Occipital lobe (tissue), 2 donors: ENCODE measurements around the gene DHRSX. TPM values are rescaled to one million over a fixed set of nuclear protein-coding genes. Genes with fewer than 3 reads are reported as not detected.
"Not testable (repeated sequence)": the region's sequence is repeated elsewhere in the genome, so short reads cannot be mapped to it uniquely, and the experiment has no call there.

ENCODE experiments used
- DNase-seq: peaks from one replicate; lab custom pipeline; 2025; lab: John Stamatoyannopoulos, UW
- total RNA-seq: library from RNA; depleted of rRNA; stranded (reverse); fragments of >200 nt; gene quantifications from one replicate; pipeline ENCODE4 v1.2.3, GENCODE V29; 2014

The DHRSX gene
- total RNA-seq, 1 donor from 2014 or later: 18.7 TPM

DNA sequence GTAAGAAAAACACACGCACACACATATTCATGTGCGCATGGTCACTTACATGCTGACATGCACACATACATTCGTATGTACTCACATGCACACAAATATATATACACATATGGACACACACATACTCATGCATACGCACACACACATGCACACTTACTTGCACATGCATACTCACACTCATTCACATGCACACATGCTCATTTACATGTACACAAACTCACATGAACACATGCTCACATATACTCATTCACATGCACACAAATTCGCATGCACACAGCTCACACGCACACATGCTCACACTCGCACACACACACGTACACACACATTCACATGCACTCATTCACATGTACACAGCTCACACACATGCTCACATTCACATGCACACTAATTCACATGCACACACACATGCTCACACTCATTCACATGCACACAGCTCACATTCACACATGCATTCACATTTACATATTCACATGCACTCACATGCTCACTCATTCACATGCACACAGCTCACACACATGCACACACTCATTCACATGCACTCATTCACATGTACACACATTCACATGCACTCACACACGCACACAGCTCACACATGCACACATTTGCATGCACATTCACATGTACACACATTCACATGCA is 276.1 kb downstream of the DHRSX start:
- DNase-seq: no peak

DNA sequence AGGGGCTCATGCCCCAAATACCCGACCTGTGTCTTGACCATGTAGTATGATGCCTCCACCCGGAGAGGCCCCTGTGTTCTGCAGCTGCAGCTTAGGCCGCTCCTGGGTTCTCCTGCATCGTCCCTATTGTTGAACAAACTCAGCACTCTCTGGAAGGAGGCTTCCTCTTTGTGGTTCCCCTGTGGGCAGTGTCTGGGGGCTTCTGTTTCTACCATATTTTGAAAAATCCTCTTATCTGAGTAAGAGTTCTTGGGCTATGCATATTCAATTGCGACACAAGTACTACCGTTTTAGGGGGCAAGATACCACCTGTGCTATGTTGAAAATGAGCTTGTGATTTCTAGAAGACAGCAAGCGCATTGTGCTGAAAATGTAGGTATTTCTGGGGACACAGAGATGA is 276.6 kb downstream of the DHRSX start:
- no peak for DNase-seq

DNA sequence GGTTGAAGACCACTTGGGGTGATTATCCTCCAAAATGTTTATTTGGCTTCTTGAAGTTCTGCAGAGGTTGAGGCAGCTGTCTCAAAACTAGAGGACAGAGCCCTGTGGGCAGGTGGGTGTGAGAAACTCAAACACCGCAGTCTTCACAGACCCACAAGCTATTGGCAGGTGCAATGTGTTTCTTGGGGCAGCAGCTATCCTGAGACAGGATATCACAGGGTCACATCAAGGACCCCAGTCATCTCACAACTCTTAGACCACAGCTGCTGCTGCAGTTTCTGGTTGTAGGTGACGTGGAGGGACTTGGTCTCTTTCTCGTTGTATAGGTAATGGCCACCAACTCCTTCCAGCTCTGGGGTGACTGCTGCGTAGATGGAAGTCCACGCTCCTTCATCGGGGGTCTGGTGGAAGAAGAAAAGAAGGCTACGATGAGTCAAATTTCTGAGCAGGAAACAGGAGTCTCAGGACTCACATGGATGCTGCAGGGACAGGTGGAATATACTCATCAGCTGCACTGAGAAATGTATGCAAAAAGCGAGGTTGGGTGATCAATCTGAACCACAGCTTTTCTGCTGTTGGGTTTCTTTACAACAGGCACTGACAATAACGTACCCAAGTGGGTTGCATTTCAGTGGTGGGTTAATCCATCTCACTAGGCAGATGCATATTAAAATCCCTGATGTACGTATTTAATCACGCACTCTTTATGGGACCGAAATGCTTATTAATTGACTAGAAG is 279.8 kb downstream of the DHRSX start:
- no peak for DNase-seq

DNA sequence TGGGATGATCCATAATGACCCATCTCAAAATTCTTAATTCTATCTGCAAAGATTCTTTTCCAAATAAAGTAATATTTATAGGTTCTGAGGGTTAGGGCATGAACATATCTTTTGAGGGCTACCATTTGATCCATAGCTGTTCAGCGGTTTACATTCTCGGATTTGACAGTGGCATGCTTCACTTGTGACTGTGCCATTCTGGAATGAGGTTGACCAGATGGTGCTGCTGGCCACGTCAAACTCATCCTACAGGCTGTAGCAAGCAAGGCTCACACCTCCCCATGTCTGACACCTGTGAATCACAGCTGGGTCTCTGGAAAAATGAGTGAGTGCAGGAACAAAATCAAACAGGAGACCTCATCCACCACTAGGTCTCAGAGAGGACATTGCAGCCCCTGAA is 280.5 kb downstream of the DHRSX start:
- DNase-seq: no peak

DNA sequence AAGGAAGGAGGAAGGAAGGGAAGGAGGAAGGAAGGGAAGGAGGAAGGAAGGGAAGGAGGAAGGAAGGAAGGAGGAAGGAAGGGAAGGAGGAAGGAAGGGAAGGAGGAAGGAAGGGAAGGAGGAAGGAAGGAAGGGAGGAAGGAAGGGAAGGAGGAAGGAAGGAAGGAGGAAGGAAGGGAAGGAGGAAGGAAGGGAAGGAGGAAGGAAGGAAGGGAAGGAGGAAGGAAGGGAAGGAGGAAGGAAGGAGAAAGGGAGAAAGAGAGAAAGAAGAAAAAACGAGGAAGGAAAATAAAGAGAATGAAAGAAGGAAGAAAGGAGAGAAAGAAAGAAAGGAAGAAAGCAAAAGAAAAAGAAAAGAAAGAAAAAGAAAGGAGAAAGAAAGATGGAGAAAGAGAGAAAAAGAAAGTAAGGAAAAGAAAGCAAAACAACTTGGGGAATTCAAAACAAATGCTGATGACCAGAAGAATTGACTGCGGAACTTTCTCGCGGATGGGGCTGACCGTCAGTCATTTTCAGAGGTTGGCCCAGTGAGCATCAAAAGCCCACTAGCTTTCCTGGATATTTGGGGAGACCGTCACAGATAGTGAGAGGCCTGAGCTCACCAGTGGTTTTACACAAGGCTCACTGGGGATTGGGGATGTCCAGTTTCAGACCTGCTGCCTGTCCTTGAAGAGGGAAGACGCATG is 286.5 kb downstream of the DHRSX start:
- not testable (repeated sequence) for DNase-seq

DNA sequence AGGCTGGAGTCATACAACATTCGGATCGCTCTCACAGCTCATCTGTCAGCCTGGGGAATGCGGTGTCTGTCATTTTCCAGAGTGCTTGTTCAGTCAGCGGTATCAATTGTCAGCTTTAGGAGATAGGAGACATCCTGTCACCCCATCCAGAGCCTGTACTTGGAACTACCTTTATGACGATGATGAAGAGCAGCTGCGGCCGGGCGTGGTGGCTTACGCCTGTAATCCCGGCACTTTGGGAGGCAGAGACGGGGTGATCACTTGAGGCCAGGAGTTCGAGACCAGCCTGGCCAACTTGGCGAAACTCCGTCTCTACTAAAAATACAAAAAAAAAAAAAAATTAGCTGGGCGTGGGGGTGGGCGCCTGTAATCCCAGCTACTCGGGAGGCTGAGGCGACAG is 289.1 kb downstream of the DHRSX start:
- not testable (repeated sequence) for DNase-seq

DNA sequence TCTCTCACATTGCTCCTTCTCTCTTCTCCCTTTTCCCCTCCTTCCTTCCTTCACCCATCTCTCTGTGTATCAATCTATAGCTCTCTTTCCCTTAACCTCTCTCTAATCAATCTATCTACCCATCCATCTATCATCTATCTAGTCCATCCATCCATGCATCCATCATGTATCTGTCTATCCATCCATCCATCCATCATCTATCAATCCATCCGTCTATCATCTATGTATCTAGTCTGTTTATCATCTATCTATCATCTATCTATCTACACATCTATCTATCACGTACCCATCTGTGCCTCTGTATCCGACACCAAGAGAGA is 307.5 kb downstream of the DHRSX start:
- no peak for DNase-seq

DNA sequence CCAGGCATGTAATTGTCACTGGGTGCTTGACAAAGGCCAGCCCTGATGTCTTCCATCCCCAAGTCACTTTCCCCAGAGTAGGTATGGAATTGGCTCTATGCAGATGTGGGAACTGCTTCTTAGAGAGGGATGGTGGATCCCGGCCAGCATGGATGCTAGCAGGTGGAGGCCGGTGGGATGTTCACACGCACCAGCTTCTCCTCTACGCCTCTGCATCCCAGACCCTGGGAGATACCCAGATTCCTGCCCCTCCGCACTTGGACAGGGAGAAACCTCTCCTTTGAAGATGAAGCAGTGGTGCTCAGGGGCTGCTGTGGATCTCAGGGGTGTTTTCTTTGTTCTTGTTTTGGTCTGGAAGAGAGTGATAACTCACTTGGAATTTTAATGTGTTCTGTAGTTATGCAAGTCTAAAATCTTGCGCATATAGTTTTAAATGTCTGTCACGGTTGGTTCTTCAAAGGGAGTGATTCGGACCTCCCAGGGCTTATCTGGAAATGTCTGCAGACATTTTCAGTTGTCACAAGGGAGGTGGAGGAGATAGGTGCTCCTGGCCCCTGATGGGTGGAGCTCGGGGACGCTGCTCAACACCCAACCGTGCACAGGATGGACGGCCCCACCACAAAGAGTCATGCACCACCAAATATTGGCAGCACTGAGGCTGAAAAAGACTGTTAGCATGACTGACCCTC is 308.0 kb downstream of the DHRSX start:
- DNase-seq: peak; percentile 8

DNA sequence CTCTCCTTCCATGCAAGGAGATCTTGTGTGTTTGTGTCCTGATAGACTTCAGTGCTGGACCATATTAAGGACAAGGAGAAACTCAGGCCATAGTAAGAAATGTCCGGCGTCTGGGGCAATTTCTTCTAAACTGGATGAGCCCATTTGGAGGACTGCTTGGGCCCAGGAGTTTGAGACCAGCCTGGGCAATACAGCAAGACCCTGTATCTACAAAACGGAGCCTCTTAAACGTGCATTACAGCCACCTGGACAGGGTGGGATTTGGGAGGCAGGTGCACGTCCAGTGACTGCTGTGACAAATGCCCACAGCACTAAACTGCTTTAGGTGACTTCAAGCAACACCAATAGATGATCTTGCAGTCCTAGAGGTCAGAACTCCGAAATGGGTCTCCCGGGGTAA is 311.9 kb downstream of the DHRSX start:
- DNase-seq: no peak

DNA sequence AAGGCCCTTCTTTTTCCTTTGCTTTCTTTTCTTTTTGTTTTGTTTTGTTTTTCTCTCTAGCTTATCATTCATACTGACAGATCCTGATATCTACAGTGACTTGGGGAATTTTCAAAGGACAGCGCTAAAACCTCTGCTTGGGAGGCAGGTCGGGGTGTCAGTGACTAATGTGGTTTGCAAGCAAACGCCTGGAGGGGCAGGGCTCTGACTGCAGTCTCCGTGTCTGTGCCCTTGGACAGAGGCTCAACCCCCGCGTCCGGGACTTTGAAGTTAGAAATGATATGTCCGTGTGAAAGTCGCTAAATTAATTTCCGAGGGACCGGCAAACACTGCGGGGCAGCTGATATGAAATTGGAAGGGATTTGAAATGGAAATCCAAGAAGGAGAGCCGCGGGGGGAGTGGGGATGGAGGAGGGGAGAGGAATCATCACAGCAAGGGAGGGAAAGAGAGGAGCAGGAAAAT is 312.4 kb downstream of the DHRSX start:
- no peak for DNase-seq

DNA sequence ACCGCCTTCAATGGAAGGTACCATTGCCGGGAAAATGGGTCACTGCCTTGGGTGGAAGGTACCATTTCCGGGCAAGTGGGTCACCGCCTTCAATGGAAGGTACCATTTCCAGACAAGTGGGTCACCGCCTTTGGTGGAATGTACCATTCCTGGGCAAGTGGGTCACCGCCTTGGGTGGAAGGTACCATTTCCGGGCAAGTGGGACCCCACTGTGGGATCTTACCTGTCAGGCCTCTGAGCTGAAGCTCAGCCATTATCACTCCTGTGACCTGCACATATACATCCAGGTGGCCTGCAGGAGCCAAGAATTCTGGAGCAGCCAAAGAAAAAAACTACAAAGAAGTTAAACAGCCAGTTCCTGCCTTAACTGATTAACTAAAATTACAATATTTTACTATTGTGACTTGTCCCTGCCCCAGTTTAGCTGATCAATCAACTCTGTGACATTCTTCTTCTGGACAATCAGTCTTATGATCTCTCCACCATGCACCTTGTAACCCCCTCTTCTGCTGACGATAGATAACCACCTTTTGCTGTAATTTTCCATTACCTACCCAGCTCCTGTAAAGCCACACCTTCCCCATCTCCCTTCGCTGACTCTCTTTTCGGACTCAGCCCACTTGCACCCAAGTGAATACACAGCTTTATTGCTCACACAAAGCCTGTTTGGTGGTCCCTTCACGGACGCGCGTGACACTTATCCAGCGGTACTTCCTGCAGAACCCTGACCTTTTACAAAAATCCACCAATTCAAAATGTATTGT is 313.2 kb downstream of the DHRSX start:
- no peak for DNase-seq

DNA sequence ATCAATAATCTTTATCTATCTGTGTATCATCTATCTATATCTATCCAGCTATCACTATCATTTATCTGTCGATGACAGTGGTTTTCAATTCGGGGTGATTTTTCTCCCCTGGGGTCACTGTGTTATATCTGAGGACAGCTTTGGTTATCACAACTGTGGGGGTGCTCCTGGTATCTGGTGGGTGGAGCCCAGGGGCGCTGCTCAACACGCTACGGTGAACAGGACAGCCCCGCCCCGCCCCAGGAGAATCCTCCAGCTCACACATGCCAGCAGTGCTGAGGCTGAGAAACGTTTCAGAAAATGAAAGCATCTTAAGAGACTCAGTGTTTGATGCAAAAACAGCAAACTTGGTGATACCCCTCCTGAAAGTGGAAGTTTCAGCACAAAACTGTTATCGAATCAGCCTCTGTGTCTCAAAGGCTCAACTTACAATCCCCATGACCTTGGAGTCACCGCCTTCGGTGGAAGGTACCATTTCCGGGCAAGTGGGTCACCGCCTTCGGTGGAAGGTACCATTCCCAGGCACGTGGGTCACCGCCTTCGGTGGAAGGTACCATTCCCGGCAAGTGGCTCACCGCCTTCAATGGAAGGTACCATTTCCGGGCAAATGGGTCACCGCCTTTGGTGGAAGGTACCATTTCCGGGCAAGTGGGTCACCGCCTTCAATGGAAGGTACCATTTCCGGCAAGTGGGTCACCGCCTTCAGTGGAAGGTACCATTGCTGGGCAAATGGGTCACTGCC is 315.3 kb downstream of the DHRSX start:
- no peak for DNase-seq

DNA sequence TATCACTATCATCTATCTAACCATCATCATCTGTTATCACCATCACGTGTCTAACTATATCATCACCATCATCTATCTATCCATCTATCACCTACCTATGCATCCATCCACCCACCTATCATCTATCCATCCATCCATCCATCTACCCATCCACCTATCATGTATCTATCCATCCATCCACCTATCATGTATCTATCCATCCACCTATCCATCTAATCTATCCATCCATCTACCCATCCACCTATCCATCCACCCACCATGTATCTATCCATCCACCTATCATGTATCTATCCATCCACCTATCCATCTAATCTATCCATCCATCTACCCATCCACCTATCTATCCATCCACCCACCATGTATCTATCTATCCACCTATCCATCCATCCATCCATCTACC is 316.7 kb downstream of the DHRSX start:
- no peak for DNase-seq

DNA sequence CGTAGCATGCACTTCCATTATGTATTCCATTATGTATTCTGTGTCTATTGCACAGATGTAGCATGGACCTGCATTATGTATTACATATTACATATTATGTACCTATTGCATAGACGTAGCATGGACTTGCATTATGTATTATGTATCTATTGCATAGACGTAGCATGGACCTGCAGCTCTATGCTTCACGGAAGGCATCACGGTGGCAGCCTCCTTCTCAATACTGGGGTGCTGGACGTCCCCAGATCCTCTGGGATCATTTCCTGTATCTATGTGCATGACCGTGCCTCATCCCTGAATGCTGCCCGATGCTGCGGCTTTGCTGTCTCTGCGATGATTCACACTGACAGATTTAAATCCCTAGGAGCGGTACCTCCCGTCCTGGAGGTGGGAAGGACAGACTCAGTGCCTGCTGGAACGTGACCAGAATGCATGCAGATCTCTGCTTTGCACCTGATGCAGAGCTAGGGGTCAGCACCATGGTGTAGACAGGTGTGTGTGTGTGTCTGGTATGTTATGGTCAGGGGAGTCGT is 317.5 kb downstream of the DHRSX start:
- peak; percentile 20 for DNase-seq

DNA sequence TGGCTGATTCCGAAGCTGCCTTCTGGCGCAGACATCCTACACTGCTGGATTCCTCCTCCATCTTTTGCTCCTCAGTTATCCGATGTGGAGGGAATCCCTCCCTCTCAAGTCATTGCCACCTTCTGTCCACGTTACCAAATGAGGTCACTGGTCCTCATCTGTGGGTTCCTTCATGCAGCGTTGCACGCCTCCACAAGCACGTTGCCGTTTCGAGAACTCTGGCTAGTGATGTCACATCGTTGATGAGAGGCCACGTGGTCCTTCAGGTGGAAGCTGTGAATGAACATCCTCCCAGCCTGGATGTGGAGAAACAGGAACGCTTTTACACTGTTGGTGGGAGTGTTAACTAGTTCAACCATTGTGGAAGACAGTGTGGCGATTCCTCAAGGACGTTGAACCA is 323.2 kb downstream of the DHRSX start:
- no peak for DNase-seq

DNA sequence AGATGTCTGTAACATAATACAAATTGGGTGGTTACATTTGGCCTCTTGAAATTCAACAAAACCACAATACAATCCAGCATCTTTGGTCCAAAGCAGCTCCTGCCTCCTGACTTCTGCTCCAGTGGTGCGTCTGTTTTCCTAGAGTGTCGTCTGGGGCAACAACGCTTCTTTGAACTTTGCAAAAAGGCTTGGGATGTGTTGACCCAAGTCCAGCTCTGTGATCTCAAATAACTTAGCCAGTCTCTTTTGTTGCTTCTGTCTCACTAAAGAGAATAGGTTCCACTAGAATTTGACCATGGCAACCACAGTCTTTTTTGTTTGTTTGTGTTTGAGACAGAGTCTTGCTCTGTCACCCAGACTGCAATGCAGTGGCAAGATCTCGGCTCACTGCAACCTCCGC is 324.0 kb downstream of the DHRSX start:
- DNase-seq: no peak

DNA sequence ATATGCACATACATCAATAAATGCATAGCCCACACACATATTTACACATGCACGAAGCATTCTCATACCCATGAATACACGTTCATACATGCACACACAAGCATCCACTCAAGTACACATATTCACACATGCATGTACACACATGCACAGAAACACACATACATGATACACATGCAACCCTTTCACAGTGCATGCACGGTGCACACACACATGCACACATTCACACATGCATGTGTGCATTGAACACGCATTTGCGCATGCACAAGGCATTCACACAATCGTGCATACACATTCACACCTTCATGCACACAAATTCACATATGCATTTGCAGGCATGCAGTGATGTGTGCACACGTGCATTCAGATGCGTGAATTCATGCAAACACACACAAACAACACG is 324.5 kb downstream of the DHRSX start:
- DNase-seq: no peak

DNA sequence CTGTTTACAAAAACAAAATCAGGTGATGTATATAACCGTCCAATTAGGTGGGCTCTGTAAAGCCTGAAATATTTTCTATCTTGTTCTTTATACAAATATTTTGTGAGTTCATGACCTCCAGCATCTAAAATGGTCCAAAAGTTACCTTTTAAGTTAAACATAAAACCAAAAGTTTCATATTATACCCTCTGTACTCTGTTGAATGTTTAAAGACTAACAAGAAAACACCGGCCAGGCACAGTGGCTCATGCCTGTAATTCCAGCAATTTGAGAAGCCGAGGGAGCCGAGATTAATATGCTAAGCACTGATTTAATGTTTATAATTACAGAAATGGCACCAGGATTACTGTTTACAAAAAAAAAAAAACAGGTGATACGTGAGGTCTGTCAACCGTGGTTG is 328.4 kb downstream of the DHRSX start:
- no peak for DNase-seq
